Ovary (tissue), 3 donors: ENCODE measurements around the gene CETN3.

Experiments
- EP300 ChIP-seq: sonication (generic); formaldehyde crosslinking; IDR thresholded peaks from one replicate; pipeline ENCODE4 v1.6.1; 2017; ENCODE audit warnings: antibody characterized with exemption
- TF ChIP-seq, protein P1 (sequence below), 3 donors: fragments of 450-650 bp in 2 of 3; fragments of 200-600 bp in 1 of 3; IDR thresholded peaks; one replicate each; pipeline versions ENCODE4 v1.5.1 to v1.8.0; 2016 to 2022; ENCODE audit warnings: antibody characterized with exemption in 3 of 3, mild to moderate bottlenecking in 1 of 3
- donor health status: DM: no; HTN: no; CAD: no.

DNA sequence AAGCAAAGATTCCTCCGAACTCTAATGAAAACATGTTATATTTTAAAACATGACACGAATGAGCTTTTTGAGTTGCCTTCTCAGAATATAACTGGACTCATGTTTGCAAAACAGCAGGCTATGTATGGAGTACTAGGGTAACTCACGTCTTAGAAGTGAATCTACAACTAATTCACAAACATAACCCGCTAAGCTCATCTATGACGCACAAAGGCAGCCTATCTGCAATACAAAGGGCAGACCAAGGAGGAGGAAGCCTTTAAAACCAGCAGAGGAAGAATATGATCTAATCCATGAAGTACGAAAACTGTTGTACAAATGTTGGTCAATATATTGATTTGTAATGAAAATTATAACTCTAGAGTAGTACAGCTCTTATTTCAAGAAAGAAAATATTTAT is 67.0 kb downstream of the CETN3 start:
- TF ChIP-seq, protein P1, sequence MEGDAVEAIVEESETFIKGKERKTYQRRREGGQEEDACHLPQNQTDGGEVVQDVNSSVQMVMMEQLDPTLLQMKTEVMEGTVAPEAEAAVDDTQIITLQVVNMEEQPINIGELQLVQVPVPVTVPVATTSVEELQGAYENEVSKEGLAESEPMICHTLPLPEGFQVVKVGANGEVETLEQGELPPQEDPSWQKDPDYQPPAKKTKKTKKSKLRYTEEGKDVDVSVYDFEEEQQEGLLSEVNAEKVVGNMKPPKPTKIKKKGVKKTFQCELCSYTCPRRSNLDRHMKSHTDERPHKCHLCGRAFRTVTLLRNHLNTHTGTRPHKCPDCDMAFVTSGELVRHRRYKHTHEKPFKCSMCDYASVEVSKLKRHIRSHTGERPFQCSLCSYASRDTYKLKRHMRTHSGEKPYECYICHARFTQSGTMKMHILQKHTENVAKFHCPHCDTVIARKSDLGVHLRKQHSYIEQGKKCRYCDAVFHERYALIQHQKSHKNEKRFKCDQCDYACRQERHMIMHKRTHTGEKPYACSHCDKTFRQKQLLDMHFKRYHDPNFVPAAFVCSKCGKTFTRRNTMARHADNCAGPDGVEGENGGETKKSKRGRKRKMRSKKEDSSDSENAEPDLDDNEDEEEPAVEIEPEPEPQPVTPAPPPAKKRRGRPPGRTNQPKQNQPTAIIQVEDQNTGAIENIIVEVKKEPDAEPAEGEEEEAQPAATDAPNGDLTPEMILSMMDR (IDR thresholded peaks at IDR 0.05), result no peak
- TF ChIP-seq EP300, result no peak
